ENCODE measurements around the gene MRPS25.

The MRPS25 gene

GRCh38 chr3:15056676-15057404 lies 8.3 kb downstream of the MRPS25 start:
- H3K4me2 ChIP-seq (ENCODE audit: low read length): no peak overlapping the region
- H3K9me3 ChIP-seq (ENCODE audit: insufficient read depth, low read depth, low read length): no peaks in the 10 kb centered on the region
- H3K79me1 ChIP-seq (ENCODE audit: low read length): peaks cover 4% of the 10 kb centered on the region
- no peak overlapping the region for H2AFZ ChIP-seq (ENCODE audit: insufficient read depth, low read length, poor library complexity)
- no peak overlapping the region for H3K27ac ChIP-seq (ENCODE audit: low read depth, low read length)
- H2BK120ac ChIP-seq (ENCODE audit: insufficient read depth, low read length, poor library complexity): no peak overlapping the region
- H3K4me1 ChIP-seq (ENCODE audit: control insufficient read depth in 1 of 2, insufficient read depth in 2 of 2, low read length in 2 of 2): peaks cover 9 to 11% of the 10 kb centered on the region in 2 experiments
- no peak overlapping the region for H2BK5ac ChIP-seq (ENCODE audit: low read depth, low read length, poor library complexity)
- H3K36me3 ChIP-seq (ENCODE audit: control insufficient read depth in 1 of 2, insufficient read depth in 2 of 2, low read length in 2 of 2): peaks cover 25 to 33% of the 10 kb centered on the region in 2 experiments
- H3K4me3 ChIP-seq (ENCODE audit: low read depth, low read length): no peak overlapping the region
- no peak overlapping the region for H3K18ac ChIP-seq (ENCODE audit: low read length)
- H3K23ac ChIP-seq (ENCODE audit: low read length): no peak overlapping the region
- H4K12ac ChIP-seq (ENCODE audit: low read depth, low read length): no peak overlapping the region
- no peak overlapping the region for H3K9ac ChIP-seq (ENCODE audit: low read length)
- no peak overlapping the region for H2BK12ac ChIP-seq (ENCODE audit: low read length)
- DNase-seq: no peak
- H4K8ac ChIP-seq (ENCODE audit: low read depth, low read length): no peak overlapping the region
- no peak overlapping the region for H3K4ac ChIP-seq (ENCODE audit: low read depth, low read length)
- H3K14ac ChIP-seq (ENCODE audit: low read length): no peak overlapping the region
- WGBS (ENCODE audit: extremely low coverage, insufficient coverage, insufficient read length): no CpG with 5 or more reads among the region's 19 CpGs
- H3K27me3 ChIP-seq (ENCODE audit: insufficient read depth, low read length): no peaks in the 10 kb centered on the region
- peaks cover 2% of the 10 kb centered on the region for H3K79me2 ChIP-seq (ENCODE audit: control insufficient read depth, insufficient read depth, low read length, poor library complexity)
- no peak overlapping the region for H4K91ac ChIP-seq (ENCODE audit: low read depth, low read length)
- H2AK5ac ChIP-seq (ENCODE audit: low read length): no peak overlapping the region

GRCh38 chr3:15055019-15055557 lies 10.0 kb downstream of the MRPS25 start:
- Histone ChIP-seq H2BK5ac (ENCODE audit: low read depth, low read length, poor library complexity) (no peak overlapping the region), H2BK12ac (ENCODE audit: low read length) (no peak overlapping the region), H2AFZ (ENCODE audit: insufficient read depth, low read length, poor library complexity) (no peak overlapping the region), H3K4ac (ENCODE audit: low read depth, low read length) (no peak overlapping the region), H3K9me3 (ENCODE audit: insufficient read depth, low read depth, low read length) (no peaks in the 10 kb centered on the region), H4K12ac (ENCODE audit: low read depth, low read length) (no peak overlapping the region), H2AK5ac (ENCODE audit: low read length) (no peak overlapping the region), H3K14ac (ENCODE audit: low read length) (no peak overlapping the region), H3K4me3 (ENCODE audit: low read depth, low read length) (no peak overlapping the region), H3K4me2 (ENCODE audit: low read length) (no peak overlapping the region), H3K79me2 (ENCODE audit: control insufficient read depth, insufficient read depth, low read length, poor library complexity) (peaks cover 2% of the 10 kb centered on the region), H2BK120ac (ENCODE audit: insufficient read depth, low read length, poor library complexity) (no peak overlapping the region), H3K79me1 (ENCODE audit: low read length) (peaks cover 4% of the 10 kb centered on the region), H4K91ac (ENCODE audit: low read depth, low read length) (no peak overlapping the region), H3K4me1 (ENCODE audit: control insufficient read depth in 1 of 2, insufficient read depth in 2 of 2, low read length in 2 of 2) (peaks cover 11 to 12% of the 10 kb centered on the region in 2 experiments), H3K9ac (ENCODE audit: low read length) (no peak overlapping the region), H3K23ac (ENCODE audit: low read length) (no peak overlapping the region), H3K18ac (ENCODE audit: low read length) (no peak overlapping the region), H3K27ac (ENCODE audit: low read depth, low read length) (no peak overlapping the region), H3K36me3 (ENCODE audit: control insufficient read depth in 1 of 2, insufficient read depth in 2 of 2, low read length in 2 of 2) (peaks cover 37 to 42% of the 10 kb centered on the region in 2 experiments), H3K27me3 (ENCODE audit: insufficient read depth, low read length) (no peaks in the 10 kb centered on the region), H4K8ac (ENCODE audit: low read depth, low read length) (no peak overlapping the region)
- DNase-seq: no peak
- WGBS (ENCODE audit: extremely low coverage, insufficient coverage, insufficient read length): no CpG with 5 or more reads among the region's 8 CpGs

GRCh38 chr3:15053541-15053940 lies 11.6 kb downstream of the MRPS25 start:
- Histone ChIP-seq H2BK120ac (ENCODE audit: insufficient read depth, low read length, poor library complexity) (no peak overlapping the region), H3K4ac (ENCODE audit: low read depth, low read length) (no peak overlapping the region), H3K4me1 (ENCODE audit: control insufficient read depth in 1 of 2, insufficient read depth in 2 of 2, low read length in 2 of 2) (peaks cover 11 to 12% of the 10 kb centered on the region in 2 experiments), H3K9ac (ENCODE audit: low read length) (no peak overlapping the region), H3K79me1 (ENCODE audit: low read length) (peaks cover 4% of the 10 kb centered on the region), H3K27me3 (ENCODE audit: insufficient read depth, low read length) (no peaks in the 10 kb centered on the region), H3K18ac (ENCODE audit: low read length) (no peak overlapping the region), H3K14ac (ENCODE audit: low read length) (no peak overlapping the region), H3K27ac (ENCODE audit: low read depth, low read length) (peak overlapping the region; percentile 19), H2BK12ac (ENCODE audit: low read length) (no peak overlapping the region), H4K8ac (ENCODE audit: low read depth, low read length) (no peak overlapping the region), H3K79me2 (ENCODE audit: control insufficient read depth, insufficient read depth, low read length, poor library complexity) (peaks cover 2% of the 10 kb centered on the region), H3K4me2 (ENCODE audit: low read length) (no peak overlapping the region), H3K23ac (ENCODE audit: low read length) (no peak overlapping the region), H3K36me3 (ENCODE audit: control insufficient read depth in 1 of 2, insufficient read depth in 2 of 2, low read length in 2 of 2) (peaks cover 39 to 42% of the 10 kb centered on the region in 2 experiments), H4K91ac (ENCODE audit: low read depth, low read length) (no peak overlapping the region), H2AFZ (ENCODE audit: insufficient read depth, low read length, poor library complexity) (no peak overlapping the region), H3K9me3 (ENCODE audit: insufficient read depth, low read depth, low read length) (no peaks in the 10 kb centered on the region), H2BK5ac (ENCODE audit: low read depth, low read length, poor library complexity) (no peak overlapping the region), H4K12ac (ENCODE audit: low read depth, low read length) (no peak overlapping the region), H3K4me3 (ENCODE audit: low read depth, low read length) (no peak overlapping the region), H2AK5ac (ENCODE audit: low read length) (no peak overlapping the region)
- WGBS (ENCODE audit: extremely low coverage, insufficient coverage, insufficient read length): no CpG with 5 or more reads among the region's 4 CpGs
- DNase-seq: no peak

GRCh38 chr3:15052335-15053242 lies 12.5 kb downstream of the MRPS25 start:
- H3K27ac ChIP-seq (ENCODE audit: low read depth, low read length): peak overlapping the region; percentile 48
- no peak for DNase-seq
- H3K9ac ChIP-seq (ENCODE audit: low read length): no peak overlapping the region
- H3K18ac ChIP-seq (ENCODE audit: low read length): peak overlapping the region; percentile 21
- peaks cover 4% of the 10 kb centered on the region for H3K79me1 ChIP-seq (ENCODE audit: low read length)
- H2BK5ac ChIP-seq (ENCODE audit: low read depth, low read length, poor library complexity): peak overlapping the region; percentile 28
- no peak overlapping the region for H4K91ac ChIP-seq (ENCODE audit: low read depth, low read length)
- H2BK120ac ChIP-seq (ENCODE audit: insufficient read depth, low read length, poor library complexity): no peak overlapping the region
- peaks cover 33 to 40% of the 10 kb centered on the region in 2 experiments for H3K36me3 ChIP-seq (ENCODE audit: control insufficient read depth in 1 of 2, insufficient read depth in 2 of 2, low read length in 2 of 2)
- H3K14ac ChIP-seq (ENCODE audit: low read length): peak overlapping the region; percentile 13
- H4K8ac ChIP-seq (ENCODE audit: low read depth, low read length): no peak overlapping the region
- no peak overlapping the region for H3K23ac ChIP-seq (ENCODE audit: low read length)
- peaks cover 2% of the 10 kb centered on the region for H3K79me2 ChIP-seq (ENCODE audit: control insufficient read depth, insufficient read depth, low read length, poor library complexity)
- H2AK5ac ChIP-seq (ENCODE audit: low read length): no peak overlapping the region
- no peak overlapping the region for H3K4me3 ChIP-seq (ENCODE audit: low read depth, low read length)
- no peak overlapping the region for H4K12ac ChIP-seq (ENCODE audit: low read depth, low read length)
- H3K4me2 ChIP-seq (ENCODE audit: low read length): no peak overlapping the region
- no peaks in the 10 kb centered on the region for H3K27me3 ChIP-seq (ENCODE audit: insufficient read depth, low read length)
- WGBS (ENCODE audit: extremely low coverage, insufficient coverage, insufficient read length): no CpG with 5 or more reads among the region's 14 CpGs
- H3K4me1 ChIP-seq (ENCODE audit: control insufficient read depth in 1 of 2, insufficient read depth in 2 of 2, low read length in 2 of 2): peaks cover 11 to 12% of the 10 kb centered on the region in 2 experiments
- H3K9me3 ChIP-seq (ENCODE audit: insufficient read depth, low read depth, low read length): no peaks in the 10 kb centered on the region
- H3K4ac ChIP-seq (ENCODE audit: low read depth, low read length): no peak overlapping the region
- H2BK12ac ChIP-seq (ENCODE audit: low read length): no peak overlapping the region
- H2AFZ ChIP-seq (ENCODE audit: insufficient read depth, low read length, poor library complexity): no peak overlapping the region

Data from trophoblast cell (in vitro differentiated cells and primary cell).